ENCODE measurements around the gene IL24. TPM values are rescaled to one million over a fixed set of nuclear protein-coding genes. Genes with fewer than 3 reads are reported as not detected.

Gene IL24
- total and polyA plus RNA-seq, 12 donors, result not detected

GRCh38 chr1:206932177-206932576 is 34.9 kb downstream of the IL24 start:
- intact Hi-C loops (cut with DNase I), result no loop called here
- Histone ChIP-seq H3K36me3 (replicated peaks in 1 of 2) (no peaks in the 10 kb centered on the region), H3K27ac (no peak overlapping the region), H3K9me3 (replicated peaks in 1 of 3) (no peaks in the 10 kb centered on the region), H3K4me3 (no peak overlapping the region), H3K4me1 (replicated peaks in 1 of 2) (no peaks in the 10 kb centered on the region), H3K27me3 (no peaks in the 10 kb centered on the region)
- TF ChIP-seq CTCF (IDR thresholded peaks at IDR 0.05) (no peak), POLR2A (IDR thresholded peaks at IDR 0.05) (no peak)
- no peak for DNase-seq
- WGBS, 4 donors, result 58 to 74% (median 67%) methylated on average over 3 to 8 of the region's 8 CpGs

- no peaks in the 10 kb centered on the region for H3K9me3 ChIP-seq (replicated peaks in 1 of 3)
- H3K36me3 ChIP-seq (replicated peaks in 1 of 2), result no peaks in the 10 kb centered on the region
- H3K4me3 ChIP-seq, result no peak overlapping the region
- no peaks in the 10 kb centered on the region for H3K4me1 ChIP-seq (replicated peaks in 1 of 2)
- 70 to 77% (median 76%) methylated on average over 6 to 8 of the region's 8 CpGs for WGBS, 4 donors
- DNase-seq, result peak in 5 of 7 donors; percentile 36 to 62 (median 56)
- intact Hi-C loops (cut with DNase I), result no loop called here
- no peaks in the 10 kb centered on the region for H3K27me3 ChIP-seq
- H3K27ac ChIP-seq, result no peak overlapping the region
- peak; percentile 6 to 44 (median 28) for TF ChIP-seq CTCF (IDR thresholded peaks at IDR 0.05)
- TF ChIP-seq POLR2A (IDR thresholded peaks at IDR 0.05), result no peak
Observed at GRCh38 chr1:206933333-206933945, 36.2 kb downstream of the IL24 start.

GRCh38 chr1:206935491-206936067 is 38.3 kb downstream of the IL24 start:
- Histone ChIP-seq H3K36me3 (replicated peaks in 1 of 2) (no peaks in the 10 kb centered on the region), H3K4me3 (no peak overlapping the region), H3K27ac (no peak overlapping the region), H3K9me3 (replicated peaks in 1 of 3) (no peaks in the 10 kb centered on the region), H3K4me1 (replicated peaks in 1 of 2) (no peaks in the 10 kb centered on the region), H3K27me3 (no peaks in the 10 kb centered on the region)
- intact Hi-C loops (cut with DNase I), result no loop called here
- WGBS, 4 donors, result 75 to 83% (median 80%) methylated on average over 12 to 19 of the region's 19 CpGs
- peak in 2 of 7 donors; percentile 33 to 42 for DNase-seq
- TF ChIP-seq POLR2A (IDR thresholded peaks at IDR 0.05) (no peak), CTCF (IDR thresholded peaks at IDR 0.05) (peak in 5 of 6 experiments; percentile 22 to 54 (median 40))

GRCh38 chr1:206937425-206937824 is 40.2 kb downstream of the IL24 start:
- 80 to 92% (median 85%) methylated on average over 6 of the region's 6 CpGs for WGBS, 4 donors
- Histone ChIP-seq H3K36me3 (replicated peaks in 1 of 2) (no peaks in the 10 kb centered on the region), H3K4me3 (no peak overlapping the region), H3K27ac (no peak overlapping the region), H3K4me1 (replicated peaks in 1 of 2) (no peaks in the 10 kb centered on the region), H3K9me3 (replicated peaks in 1 of 3) (no peaks in the 10 kb centered on the region), H3K27me3 (no peaks in the 10 kb centered on the region)
- TF ChIP-seq POLR2A (IDR thresholded peaks at IDR 0.05) (no peak), CTCF (IDR thresholded peaks at IDR 0.05) (no peak)
- no peak for DNase-seq
- intact Hi-C loops (cut with DNase I), result no loop called here
